ENCODE measurements around the gene GOLIM4. TPM values are rescaled to one million over a fixed set of nuclear protein-coding genes. Genes with fewer than 3 reads are reported as not detected.

Gene GOLIM4
- total and polyA plus RNA-seq, 2 experiments from 2014 or later = 45.3 to 67.2 TPM

GRCh38 chr3:168051531-168052471, 43.9 kb downstream of the GOLIM4 start:
- H3K9me2 ChIP-seq (replicated peaks; ENCODE audit: insufficient read depth) = no peaks in the 10 kb centered on the region
- H3K79me2 ChIP-seq = peaks cover 86% of the 10 kb centered on the region
- H3K4me1 ChIP-seq (ENCODE audit: insufficient read depth) = peaks cover 17% of the 10 kb centered on the region
- no peak for TF ChIP-seq EZH2 (IDR thresholded peaks at IDR 0.05; ENCODE audit: borderline replicate concordance)
- TF ChIP-seq CTCF (IDR thresholded peaks at IDR 0.05; ENCODE audit: poor library complexity) = no peak
- TF ChIP-seq EZH2phosphoT487 (IDR thresholded peaks at IDR 0.05; ENCODE audit: low read depth, severe bottlenecking, unreplicated experiment) = no peak
- peak overlapping the region; percentile 8 for H3K27ac ChIP-seq
- WGBS (ENCODE audit: low lambda C conversion rate, missing lambda C conversion rate) = 70% methylated on average over 9 of the region's 9 CpGs
- no peaks in the 10 kb centered on the region for H3K27me3 ChIP-seq
- H2AFZ ChIP-seq = no peak overlapping the region
- H3K4me3 ChIP-seq = no peak overlapping the region
- H3K36me3 ChIP-seq (replicated peaks; ENCODE audit: insufficient read depth, low read depth) = no peaks in the 10 kb centered on the region
- peaks cover 8% of the 10 kb centered on the region for H4K20me1 ChIP-seq (ENCODE audit: insufficient read depth, poor library complexity, severe bottlenecking)
- H3K9me3 ChIP-seq (ENCODE audit: low read depth) = no peaks in the 10 kb centered on the region
- no peak for DNase-seq (ENCODE audit: low spot score)
- peak overlapping the region; percentile 39 for H3K4me2 ChIP-seq

GRCh38 chr3:168051070-168051469, 44.7 kb downstream of the GOLIM4 start:
- no peak for DNase-seq (ENCODE audit: low spot score)
- Histone ChIP-seq H3K4me1 (ENCODE audit: insufficient read depth) (peaks cover 17% of the 10 kb centered on the region), H3K4me3 (no peak overlapping the region), H3K79me2 (peaks cover 88% of the 10 kb centered on the region), H4K20me1 (ENCODE audit: insufficient read depth, poor library complexity, severe bottlenecking) (peaks cover 8% of the 10 kb centered on the region), H2AFZ (no peak overlapping the region), H3K9me2 (replicated peaks; ENCODE audit: insufficient read depth) (no peaks in the 10 kb centered on the region), H3K9me3 (ENCODE audit: low read depth) (no peaks in the 10 kb centered on the region), H3K27me3 (no peaks in the 10 kb centered on the region), H3K27ac (peak overlapping the region; percentile 8), H3K4me2 (no peak overlapping the region), H3K36me3 (replicated peaks; ENCODE audit: insufficient read depth, low read depth) (no peaks in the 10 kb centered on the region)
- no peak for TF ChIP-seq EZH2 (IDR thresholded peaks at IDR 0.05; ENCODE audit: borderline replicate concordance)
- TF ChIP-seq EZH2phosphoT487 (IDR thresholded peaks at IDR 0.05; ENCODE audit: low read depth, severe bottlenecking, unreplicated experiment) = no peak
- TF ChIP-seq CTCF (IDR thresholded peaks at IDR 0.05; ENCODE audit: poor library complexity) = no peak

GRCh38 chr3:168049367-168049974, 46.3 kb downstream of the GOLIM4 start:
- H3K79me2 ChIP-seq = peaks cover 90% of the 10 kb centered on the region
- no peak overlapping the region for H3K4me3 ChIP-seq
- H2AFZ ChIP-seq = no peak overlapping the region
- no peaks in the 10 kb centered on the region for H3K36me3 ChIP-seq (replicated peaks; ENCODE audit: insufficient read depth, low read depth)
- no peaks in the 10 kb centered on the region for H3K27me3 ChIP-seq
- no peak overlapping the region for H3K27ac ChIP-seq
- DNase-seq (ENCODE audit: low spot score) = no peak
- H3K9me2 ChIP-seq (replicated peaks; ENCODE audit: insufficient read depth) = no peaks in the 10 kb centered on the region
- no peak overlapping the region for H3K4me2 ChIP-seq
- peaks cover 8% of the 10 kb centered on the region for H4K20me1 ChIP-seq (ENCODE audit: insufficient read depth, poor library complexity, severe bottlenecking)
- no peaks in the 10 kb centered on the region for H3K9me3 ChIP-seq (ENCODE audit: low read depth)
- 85% methylated on average over 6 of the region's 6 CpGs for WGBS (ENCODE audit: low lambda C conversion rate, missing lambda C conversion rate)
- no peak for TF ChIP-seq CTCF (IDR thresholded peaks at IDR 0.05; ENCODE audit: poor library complexity)
- TF ChIP-seq EZH2phosphoT487 (IDR thresholded peaks at IDR 0.05; ENCODE audit: low read depth, severe bottlenecking, unreplicated experiment) = no peak
- no peak for TF ChIP-seq EZH2 (IDR thresholded peaks at IDR 0.05; ENCODE audit: borderline replicate concordance)
- H3K4me1 ChIP-seq (ENCODE audit: insufficient read depth) = peaks cover 17% of the 10 kb centered on the region
